Tibial nerve (tissue), 4 donors: ENCODE measurements around the gene CEP104. TPM values are rescaled to one million over a fixed set of nuclear protein-coding genes. Genes with fewer than 3 reads are reported as not detected.

Experiments
- DNase-seq, 2 donors: peaks; one replicate each; pipeline ENCODE4 v3.0.0-alpha.2; 2019; ENCODE audit warnings: low spot score in 2 of 2
- H3K27ac ChIP-seq, 4 donors: fragments of 200-600 bp; sonication (generic) in 3 of 4; one replicate each; pipeline ENCODE4 v1.5.1; 2017 to 2019; ENCODE audit warnings: mild to moderate bottlenecking in 1 of 4
- H3K27me3 ChIP-seq, 2 donors: fragments of 200-600 bp; sonication (generic) in 1 of 2; one replicate each; pipeline versions ENCODE4 v1.5.1 to v1.6.0; 2017 to 2019
- H3K36me3 ChIP-seq, 3 donors: fragments of 200-600 bp; sonication (generic); one replicate each; pipeline ENCODE4 v1.5.1; 2018 to 2019
- H3K4me1 ChIP-seq, 4 donors: fragments of 200-600 bp; sonication (generic) in 3 of 4; one replicate each; pipeline ENCODE4 v1.5.1; 2017 to 2019
- H3K4me3 ChIP-seq, 4 donors: fragments of 200-600 bp; sonication (generic) in 3 of 4; one replicate each; pipeline ENCODE4 v1.5.1; 2017 to 2019; ENCODE audit warnings: mild to moderate bottlenecking in 1 of 4, moderate library complexity in 1 of 4
- H3K9me3 ChIP-seq, 4 donors: fragments of 200-600 bp; sonication (generic) in 3 of 4; one replicate each; pipeline ENCODE4 v1.5.1; 2017 to 2019
- CTCF ChIP-seq, 5 experiments: fragments of 200-600 bp in 3 of 5; fragments of 450-650 bp in 2 of 5; sonication (generic) in 3 of 5; IDR thresholded peaks; one replicate each; pipeline ENCODE4 v1.5.1; 2016 to 2019; ENCODE audit warnings: antibody characterized with exemption in 5 of 5, mild to moderate bottlenecking in 3 of 5, moderate library complexity in 2 of 5
- EP300 ChIP-seq, 2 donors: sonication (generic); formaldehyde crosslinking; IDR thresholded peaks; one replicate each; pipeline ENCODE4 v1.6.1; 2017; ENCODE audit warnings: antibody characterized with exemption in 2 of 2, mild to moderate bottlenecking in 1 of 2
- POLR2A ChIP-seq, 2 donors: fragments of 450-650 bp; IDR thresholded peaks; one replicate each; pipeline ENCODE4 v1.6.1; 2017; ENCODE audit warnings: antibody characterized with exemption in 2 of 2, mild to moderate bottlenecking in 2 of 2, moderate library complexity in 2 of 2
- WGBS, 2 donors: methylation state at CpG; one replicate each; pipeline ENCODE4 v1.1.5; 2018; 5-methylcytosine and 5-hydroxymethylcytosine counted together
- total RNA-seq, 4 donors: library from RNA; depleted of rRNA; stranded (reverse); fragments of >200 nt; gene quantifications; one replicate each; pipeline ENCODE4 v1.1.0, GENCODE V29; 2016

Gene CEP104
- total RNA-seq, 4 donors from 2014 or later: 41.5 to 68.6 (median 48.0) TPM

DNA sequence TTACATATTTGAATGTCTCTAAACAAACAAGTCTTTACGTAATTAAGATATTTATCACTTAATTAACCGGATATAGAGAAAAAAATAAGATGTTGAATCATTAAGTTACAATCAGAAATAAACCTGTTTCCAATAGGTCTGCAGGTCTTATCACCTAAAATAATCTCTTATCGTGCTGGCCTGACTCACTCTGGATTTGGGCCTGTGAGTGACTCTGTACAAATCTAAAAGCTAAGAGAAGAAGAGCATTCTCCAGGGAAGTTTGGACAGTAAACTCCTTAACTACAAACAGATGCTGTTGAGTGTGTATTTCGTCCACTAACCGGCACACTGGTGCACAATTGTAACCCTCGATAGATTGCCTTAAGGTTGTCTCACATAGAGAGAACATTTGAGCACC lies 25.3 kb downstream of the CEP104 start:
- Histone ChIP-seq H3K36me3 (peaks cover 0 to 96% (median 20%) of the 10 kb centered on the region in 3 donors), H3K27me3 (no peaks in the 10 kb centered on the region), H3K4me1 (no peaks in the 10 kb centered on the region), H3K27ac (no peak overlapping the region), H3K4me3 (no peak overlapping the region), H3K9me3 (peaks cover 0 to under 1% (median 0%) of the 10 kb centered on the region in 4 donors)
- WGBS, 2 donors: 62 to 75% methylated on average over 6 of the region's 6 CpGs
- TF ChIP-seq CTCF (IDR thresholded peaks at IDR 0.05) (no peak), POLR2A (IDR thresholded peaks at IDR 0.05) (no peak)
- no peak for DNase-seq

- no peak for TF ChIP-seq EP300 (IDR thresholded peaks at IDR 0.05)
- no peak for TF ChIP-seq POLR2A (IDR thresholded peaks at IDR 0.05)
- Histone ChIP-seq H3K4me1 (no peaks in the 10 kb centered on the region), H3K9me3 (no peaks in the 10 kb centered on the region), H3K36me3 (peaks cover 0 to 98% (median 22%) of the 10 kb centered on the region in 3 donors), H3K27me3 (no peaks in the 10 kb centered on the region), H3K4me3 (no peak overlapping the region), H3K27ac (no peak overlapping the region)
- 89 to 93% methylated on average over 8 of the region's 8 CpGs for WGBS, 2 donors
- DNase-seq: no peak
These were observed 28.6 kb downstream of the CEP104 start for GRCh38 chr1:3828391-3828790.

DNA sequence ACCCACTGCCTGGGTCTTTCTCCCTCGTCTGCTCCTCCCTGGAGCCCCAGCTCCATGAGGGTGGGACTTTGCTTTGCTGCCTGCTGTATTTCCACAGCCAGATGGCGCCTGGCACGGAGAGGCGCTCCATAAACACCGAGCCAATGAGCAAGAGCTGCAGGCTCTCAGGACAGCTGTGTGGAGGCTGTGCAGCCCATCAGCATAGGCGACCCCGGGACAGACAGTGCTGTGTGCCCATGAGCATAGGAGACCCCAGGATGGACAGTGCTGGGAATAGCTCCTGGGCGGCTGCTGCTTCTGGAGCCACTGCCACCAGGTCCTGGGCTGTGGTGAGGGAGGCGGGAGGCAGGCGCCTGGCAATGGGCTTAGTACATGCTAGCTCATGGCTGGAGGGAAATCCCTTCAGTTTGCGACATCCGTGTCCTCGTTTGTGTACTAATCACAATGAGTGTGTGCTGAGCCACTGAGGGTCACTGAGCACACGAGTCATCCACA lies 29.2 kb downstream of the CEP104 start:
- DNase-seq: no peak
- TF ChIP-seq EP300 (IDR thresholded peaks at IDR 0.05) (no peak), POLR2A (IDR thresholded peaks at IDR 0.05) (no peak), CTCF (IDR thresholded peaks at IDR 0.05) (no peak)
- Histone ChIP-seq H3K36me3 (peaks cover 0 to 98% (median 22%) of the 10 kb centered on the region in 3 donors), H3K27me3 (no peaks in the 10 kb centered on the region), H3K4me3 (no peak overlapping the region), H3K9me3 (no peaks in the 10 kb centered on the region), H3K4me1 (no peaks in the 10 kb centered on the region), H3K27ac (no peak overlapping the region)
- WGBS, 2 donors: 83 to 85% methylated on average over 7 to 14 of the region's 14 CpGs

- Histone ChIP-seq H3K4me1 (no peaks in the 10 kb centered on the region), H3K4me3 (no peak overlapping the region), H3K9me3 (no peaks in the 10 kb centered on the region), H3K27me3 (no peaks in the 10 kb centered on the region), H3K27ac (no peak overlapping the region), H3K36me3 (peaks cover 0 to 100% (median 23%) of the 10 kb centered on the region in 3 donors)
- TF ChIP-seq POLR2A (IDR thresholded peaks at IDR 0.05) (no peak), CTCF (IDR thresholded peaks at IDR 0.05) (no peak), EP300 (IDR thresholded peaks at IDR 0.05) (no peak)
- DNase-seq: no peak
- WGBS, 2 donors: 89% methylated on average over 15 of the region's 15 CpGs
These were observed 31.7 kb downstream of the CEP104 start for GRCh38 chr1:3825356-3825755.

GRCh38 chr1:3824650-3825049 lies 32.4 kb downstream of the CEP104 start:
- Histone ChIP-seq H3K36me3 (peaks cover 0 to 100% (median 25%) of the 10 kb centered on the region in 3 donors), H3K4me3 (no peak overlapping the region), H3K27ac (no peak overlapping the region), H3K9me3 (no peaks in the 10 kb centered on the region), H3K4me1 (no peaks in the 10 kb centered on the region), H3K27me3 (no peaks in the 10 kb centered on the region)
- no peak for DNase-seq
- 80 to 86% methylated on average over 7 to 8 of the region's 8 CpGs for WGBS, 2 donors
- TF ChIP-seq CTCF (IDR thresholded peaks at IDR 0.05) (no peak), POLR2A (IDR thresholded peaks at IDR 0.05) (no peak), EP300 (IDR thresholded peaks at IDR 0.05) (no peak)

GRCh38 chr1:3822421-3822820 lies 34.6 kb downstream of the CEP104 start:
- Histone ChIP-seq H3K4me3 (no peak overlapping the region), H3K4me1 (no peaks in the 10 kb centered on the region), H3K36me3 (peaks cover 0 to 96% (median 17%) of the 10 kb centered on the region in 3 donors), H3K27me3 (no peaks in the 10 kb centered on the region), H3K9me3 (no peaks in the 10 kb centered on the region), H3K27ac (no peak overlapping the region)
- TF ChIP-seq POLR2A (IDR thresholded peaks at IDR 0.05) (no peak), EP300 (IDR thresholded peaks at IDR 0.05) (no peak), CTCF (IDR thresholded peaks at IDR 0.05) (no peak)
- no peak for DNase-seq
- 84 to 85% methylated on average over 16 of the region's 16 CpGs for WGBS, 2 donors
